ENCODE results near the gene ANKS1B.
"Not testable (repeated sequence)": the region's sequence is repeated elsewhere in the genome, so short reads cannot be mapped to it uniquely, and the experiment has no call there.

ANKS1B gene

DNA sequence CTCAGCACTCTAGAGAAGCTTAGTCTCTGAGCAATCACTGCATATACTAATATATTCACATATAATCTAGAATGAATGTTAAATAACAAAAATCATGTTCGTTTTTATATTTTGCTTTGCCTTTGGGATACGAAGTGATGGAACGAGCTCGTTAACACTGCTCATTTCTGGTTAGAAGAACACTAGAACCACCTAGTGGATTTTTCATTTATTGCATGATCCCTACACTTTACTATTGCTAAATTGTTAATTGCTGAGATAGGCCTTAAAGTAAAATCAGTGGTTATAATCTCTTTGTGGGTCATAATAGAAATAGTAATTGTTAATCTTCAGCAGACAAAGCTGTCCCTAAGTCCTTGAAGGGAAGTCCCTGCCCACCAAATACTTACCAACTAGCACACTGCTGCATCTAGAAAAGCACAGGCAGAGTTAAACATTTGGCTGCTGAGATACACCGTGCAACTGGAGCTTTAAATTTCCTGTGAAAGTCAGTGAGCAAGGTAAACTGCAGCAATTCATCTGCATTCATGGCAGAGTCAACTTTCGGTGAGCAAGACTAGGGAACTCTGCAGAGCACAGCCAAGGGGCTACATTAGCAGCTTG, 985.9 kb downstream of the ANKS1B start:
- peak; percentile 34 for DNase-seq

DNA sequence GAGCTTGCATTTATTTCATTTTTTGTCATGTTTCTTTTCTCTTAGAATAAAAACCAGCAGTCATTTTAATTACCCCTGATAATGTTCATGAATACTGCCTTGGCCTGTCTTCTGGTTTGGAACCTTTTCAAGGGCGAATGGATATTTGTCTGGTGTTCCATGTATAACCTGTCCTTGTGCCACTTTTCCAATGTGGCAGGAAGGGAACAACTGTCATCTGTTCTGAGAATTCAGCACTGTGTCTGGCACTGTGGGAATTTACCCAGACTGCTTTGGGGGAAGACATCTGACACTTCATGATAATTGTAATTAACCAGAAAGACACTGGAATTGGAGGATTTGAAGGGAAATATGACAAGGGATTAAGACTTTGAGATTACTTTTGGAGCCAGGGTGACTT, 986.8 kb downstream of the ANKS1B start:
- DNase-seq: no peak

DNA sequence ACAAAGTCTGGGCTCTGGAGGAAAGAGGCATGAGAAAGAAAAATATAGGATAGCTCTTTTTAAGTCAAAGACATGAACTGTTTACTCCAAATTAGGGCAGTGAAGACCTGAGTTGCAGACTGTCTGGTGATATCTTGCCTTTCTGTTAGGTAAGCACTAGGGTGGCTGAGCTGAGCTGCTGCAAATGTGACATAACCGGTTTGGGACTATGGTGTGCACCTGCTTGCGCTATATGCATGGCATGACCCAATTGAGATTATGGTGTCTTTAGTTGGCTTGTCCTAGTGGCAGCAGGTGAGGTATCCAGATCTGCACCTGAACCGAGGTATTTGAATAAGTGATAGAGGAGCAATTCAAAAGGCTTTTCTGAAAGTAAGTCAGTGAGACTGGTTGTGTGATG, 994.1 kb downstream of the ANKS1B start:
- DNase-seq: no peak

DNA sequence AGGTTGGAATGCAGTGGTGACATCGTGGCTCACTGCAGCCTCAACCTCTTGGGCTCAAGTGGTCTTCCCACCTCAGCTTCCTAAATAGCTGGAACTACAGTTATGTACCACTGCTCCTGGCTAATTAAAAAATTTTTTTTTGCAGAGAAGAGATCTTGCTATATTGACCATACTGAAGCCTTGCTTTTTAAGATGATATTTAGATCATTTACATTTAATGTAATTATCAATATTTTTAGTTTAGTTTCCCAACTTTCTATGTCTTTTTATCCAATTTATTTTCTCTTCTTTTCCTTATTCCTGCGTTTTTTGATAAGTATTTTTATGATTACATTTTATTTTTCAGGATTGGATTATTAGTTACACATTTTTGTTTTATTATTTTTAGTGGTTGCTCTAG, 999.6 kb downstream of the ANKS1B start:
- no peak for DNase-seq

GRCh38 chr12:98983647-98984046, 1001.1 kb downstream of the ANKS1B start:
- DNase-seq: peak; percentile 62

DNA sequence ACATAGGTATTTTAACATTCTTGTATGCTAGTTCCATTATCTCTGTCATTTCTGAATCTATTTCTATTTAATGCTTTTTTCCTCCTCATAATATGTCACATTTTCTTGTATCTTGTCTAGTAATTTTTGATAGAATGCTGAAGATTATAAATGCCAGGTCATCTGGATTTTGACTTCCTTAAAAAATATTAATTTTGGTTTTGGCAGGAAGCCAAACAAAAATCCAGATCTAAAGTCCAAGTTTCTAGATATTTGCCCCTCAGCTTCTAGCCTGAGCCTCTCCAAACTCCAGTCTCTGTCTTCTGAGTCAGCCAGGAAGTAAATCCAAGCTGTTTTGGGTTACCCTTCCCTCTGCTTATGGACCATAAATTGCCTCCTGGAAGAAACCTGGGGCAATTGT, 1004.2 kb downstream of the ANKS1B start:
- DNase-seq: no peak

DNA sequence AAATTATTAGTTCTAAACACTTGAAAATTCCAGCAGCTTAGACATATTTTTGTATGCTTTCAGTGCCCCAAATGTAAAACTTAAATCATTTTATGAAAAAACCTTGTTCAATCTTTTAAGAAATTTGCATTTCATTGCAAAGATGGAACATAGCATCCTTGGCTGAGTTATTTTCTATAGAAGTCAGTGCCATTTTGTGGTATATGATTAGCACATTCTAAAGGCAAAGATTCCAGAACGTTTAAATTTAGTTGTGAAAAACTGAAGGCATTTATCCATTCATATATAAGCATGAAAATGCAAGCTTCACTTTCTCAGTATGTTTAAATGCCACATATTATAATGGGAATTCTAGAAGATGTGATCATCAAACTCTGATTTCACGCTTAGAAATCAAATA, 1007.5 kb downstream of the ANKS1B start:
- no peak for DNase-seq

- DNase-seq: no peak
Observed at GRCh38 chr12:98974767-98975381, 1009.9 kb downstream of the ANKS1B start.

- peak; percentile 36 for DNase-seq
Observed at GRCh38 chr12:98973395-98973794, 1011.3 kb downstream of the ANKS1B start.

- no peak for DNase-seq
Observed at GRCh38 chr12:98970950-98971349, 1013.8 kb downstream of the ANKS1B start.

DNA sequence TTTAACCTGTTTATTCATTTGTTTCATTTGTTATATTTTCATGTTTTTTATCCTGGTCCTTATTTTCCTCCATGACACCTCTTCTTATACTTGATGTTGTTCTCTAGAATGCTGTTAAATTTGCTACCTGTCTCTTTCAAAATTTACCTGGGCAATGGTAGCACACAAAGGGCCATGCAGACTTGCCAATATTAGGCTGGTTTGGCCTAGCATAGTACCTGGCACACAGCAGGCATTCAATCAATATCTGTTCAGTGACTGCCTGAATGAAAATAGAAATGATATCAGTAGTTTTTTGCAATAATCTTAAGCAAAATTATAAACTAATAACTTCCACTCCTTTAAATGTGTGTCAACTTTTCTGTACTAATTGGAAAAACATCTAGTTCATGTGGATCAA, 1014.5 kb downstream of the ANKS1B start:
- no peak for DNase-seq

DNA sequence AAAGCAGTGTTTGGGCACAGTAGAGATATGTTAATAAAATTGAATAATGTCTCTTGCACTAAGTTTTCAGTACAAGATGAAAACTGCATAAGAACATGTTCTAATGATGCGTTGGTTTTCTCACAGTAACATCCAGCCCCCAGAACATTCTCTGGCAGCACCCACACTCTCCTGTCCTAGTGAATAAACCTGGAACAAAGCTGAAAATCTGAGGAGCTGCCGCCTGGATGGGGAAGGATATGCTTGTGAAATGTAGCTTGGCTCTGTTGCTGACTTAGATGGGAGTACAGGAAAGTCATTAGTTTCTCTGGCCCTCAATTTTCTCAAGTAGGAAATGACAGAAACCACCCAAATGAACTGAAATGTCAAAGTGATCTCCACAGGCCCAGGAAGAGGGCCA, 1015.8 kb downstream of the ANKS1B start:
- no peak for DNase-seq

DNA sequence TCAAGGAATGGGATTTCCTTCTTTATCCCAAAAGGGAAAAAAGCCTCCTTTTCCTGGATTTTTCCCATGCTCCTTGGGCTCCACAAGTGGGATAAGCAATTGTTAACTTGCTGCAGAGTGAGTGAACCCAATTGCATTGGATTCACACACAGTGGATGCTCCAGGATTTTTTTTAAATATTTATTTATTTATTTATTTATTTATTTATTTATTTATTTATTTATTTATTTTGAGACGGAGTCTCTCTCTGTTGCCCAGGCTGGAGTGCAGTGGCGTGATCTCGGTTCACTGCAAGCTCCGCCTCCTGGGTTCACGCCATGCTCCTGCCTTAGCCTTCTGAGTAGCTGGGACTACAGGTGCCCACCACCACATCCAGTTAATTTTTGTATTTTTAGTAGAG, 1027.6 kb downstream of the ANKS1B start:
- DNase-seq: not testable (repeated sequence)

GRCh38 chr12:98955284-98955683, 1029.5 kb downstream of the ANKS1B start:
- no peak for DNase-seq

DNA sequence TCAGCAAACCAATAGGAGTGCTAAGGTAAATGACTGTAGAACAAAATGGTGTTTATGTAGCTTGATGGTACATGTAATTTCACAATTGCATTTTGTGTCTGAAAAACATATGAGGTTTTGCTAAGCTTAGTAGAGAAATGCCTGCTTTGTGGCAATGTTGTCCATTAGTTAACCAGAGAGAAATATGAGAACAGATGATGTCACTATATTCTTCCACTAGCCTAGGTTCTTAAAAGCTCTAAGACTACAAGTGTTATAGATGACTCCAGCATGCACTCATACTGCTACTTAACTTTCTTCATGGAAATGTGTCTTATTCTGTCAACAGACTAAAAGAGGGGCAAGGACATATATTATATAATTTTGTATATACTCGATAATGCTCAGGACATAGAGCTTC, 1030.2 kb downstream of the ANKS1B start:
- DNase-seq: no peak

- no peak for DNase-seq
Observed at GRCh38 chr12:98951406-98951805, 1033.3 kb downstream of the ANKS1B start.

GRCh38 chr12:98948343-98948949, 1036.3 kb downstream of the ANKS1B start:
- DNase-seq: no peak

DNA sequence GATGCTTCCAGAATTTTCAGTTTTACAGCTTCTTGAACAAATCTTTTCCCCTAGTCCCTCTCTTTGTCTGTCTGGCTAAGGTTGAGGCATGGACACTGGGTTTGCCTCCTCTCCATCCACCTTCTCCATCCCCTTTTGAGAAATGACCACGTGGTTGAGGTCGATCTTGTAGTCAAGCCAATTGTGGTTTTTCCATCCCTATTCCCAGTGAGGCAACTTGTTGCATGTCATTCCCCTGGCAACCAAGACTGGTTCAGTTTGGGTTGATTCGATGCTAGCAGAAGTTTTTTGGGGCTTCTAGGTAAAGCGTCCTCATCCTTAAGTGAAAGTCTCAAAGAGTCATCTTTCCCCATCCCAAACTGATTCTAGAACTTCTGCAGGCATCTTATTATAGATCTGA, 1038.9 kb downstream of the ANKS1B start:
- DNase-seq: no peak

DNA sequence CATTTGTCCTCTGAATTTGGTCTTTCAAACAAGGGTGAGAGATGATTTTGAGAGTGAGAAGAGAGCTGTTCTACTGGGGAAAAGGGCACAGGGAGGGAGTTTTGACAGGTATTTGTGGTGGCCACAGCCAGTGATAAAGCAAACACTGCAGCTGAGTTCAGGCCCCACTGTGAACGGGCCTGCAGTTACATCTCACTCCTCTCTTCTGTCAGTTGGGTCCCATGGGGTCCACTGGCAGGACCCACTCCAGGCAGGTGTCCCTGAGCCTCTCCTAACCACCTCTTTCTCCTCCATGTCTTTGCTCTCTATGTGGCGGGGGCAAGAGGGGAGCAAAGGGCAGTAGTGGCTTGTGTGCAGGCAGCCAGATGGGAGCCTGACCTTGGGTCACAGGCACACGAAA, 1044.8 kb downstream of the ANKS1B start:
- DNase-seq: no peak

GRCh38 chr12:98939350-98939749, 1045.4 kb downstream of the ANKS1B start:
- DNase-seq: peak; percentile 57

GRCh38 chr12:98935847-98936246, 1048.9 kb downstream of the ANKS1B start:
- DNase-seq: no peak

DNA sequence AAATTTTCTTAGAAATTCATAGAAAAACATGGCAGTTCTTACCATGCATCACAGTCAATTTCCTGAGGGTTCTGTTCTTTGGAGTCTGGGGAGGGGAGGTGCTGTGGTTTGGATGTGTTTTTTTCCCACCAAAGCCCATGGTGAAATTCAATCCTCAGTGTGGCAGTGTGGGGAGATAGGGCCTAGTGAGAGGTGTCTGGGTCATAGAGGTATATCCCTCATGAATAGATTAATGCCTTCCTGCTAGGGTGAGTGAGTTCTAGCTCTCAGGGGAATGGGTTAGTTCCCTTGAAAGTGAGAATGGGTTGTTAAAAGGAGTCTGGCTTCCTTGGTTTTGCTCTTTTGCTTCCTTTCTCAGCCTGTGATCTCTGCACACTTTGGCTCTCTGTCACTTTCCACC, 1061.9 kb downstream of the ANKS1B start:
- DNase-seq: no peak

- no peak for DNase-seq
Observed at GRCh38 chr12:98918176-98918863, 1066.4 kb downstream of the ANKS1B start.

GRCh38 chr12:98916106-98916505, 1068.6 kb downstream of the ANKS1B start:
- peak; percentile 2 for DNase-seq
